ENCODE data around the gene TP53BP2.

TP53BP2 gene

DNA sequence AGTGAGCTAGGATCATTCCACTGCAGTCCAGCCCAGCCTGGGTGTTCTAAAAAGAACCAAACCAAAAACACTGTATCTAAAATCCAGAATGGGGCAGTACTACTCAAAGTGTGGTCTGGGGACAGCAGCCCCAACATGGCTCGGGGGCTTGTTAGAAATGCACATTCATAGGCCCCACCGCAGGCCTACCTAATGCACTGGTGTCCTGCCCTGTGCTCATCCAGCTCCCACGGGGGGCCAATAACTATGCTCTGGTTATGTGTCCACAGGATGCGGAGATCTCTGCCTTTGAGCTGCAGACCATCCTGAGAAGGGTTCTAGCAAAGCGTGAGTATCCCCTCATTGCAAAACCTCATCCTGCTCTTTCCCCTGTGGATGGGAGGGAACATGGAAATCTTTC, 81.9 kb downstream of the TP53BP2 start:
- DNase-seq = no peak

DNA sequence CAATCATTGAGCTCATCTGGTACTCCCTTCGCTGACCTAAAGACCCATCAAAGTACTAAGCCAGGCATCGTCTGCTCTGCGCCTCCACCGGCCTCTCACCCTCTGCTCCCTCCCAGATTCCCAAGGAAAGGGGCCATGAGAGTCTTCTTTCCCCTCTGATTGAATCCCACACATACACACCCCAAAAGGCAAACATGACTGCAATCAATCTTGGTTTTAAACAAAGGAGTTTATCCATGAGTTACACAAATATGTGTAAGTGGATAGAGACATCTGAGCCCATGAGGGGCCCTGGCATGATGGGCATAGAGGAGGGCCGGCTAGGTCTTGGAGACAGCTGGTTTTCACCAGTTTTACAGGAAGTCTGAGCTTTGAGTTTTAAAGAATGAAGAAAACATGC, 82.5 kb downstream of the TP53BP2 start:
- no peak for DNase-seq

DNA sequence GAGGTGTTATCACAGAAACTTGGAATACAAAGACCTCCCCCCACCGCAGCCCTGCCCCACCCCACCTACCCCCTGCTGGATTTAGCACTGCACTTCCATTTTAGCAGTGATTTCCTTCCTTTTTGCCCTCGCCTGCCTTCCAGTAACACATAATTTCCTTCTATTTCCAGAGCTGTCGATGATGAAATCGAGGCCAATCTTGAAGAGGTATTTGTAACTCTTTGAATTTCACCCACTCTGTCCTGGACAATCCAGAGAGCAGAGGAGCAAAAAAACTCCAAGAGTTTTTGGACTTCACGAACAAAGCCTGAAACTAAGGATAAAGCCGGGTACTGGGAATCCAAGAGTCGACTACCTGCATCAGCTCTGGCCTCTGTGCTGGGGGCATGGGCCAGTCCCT, 84.3 kb downstream of the TP53BP2 start:
- DNase-seq = no peak

DNA sequence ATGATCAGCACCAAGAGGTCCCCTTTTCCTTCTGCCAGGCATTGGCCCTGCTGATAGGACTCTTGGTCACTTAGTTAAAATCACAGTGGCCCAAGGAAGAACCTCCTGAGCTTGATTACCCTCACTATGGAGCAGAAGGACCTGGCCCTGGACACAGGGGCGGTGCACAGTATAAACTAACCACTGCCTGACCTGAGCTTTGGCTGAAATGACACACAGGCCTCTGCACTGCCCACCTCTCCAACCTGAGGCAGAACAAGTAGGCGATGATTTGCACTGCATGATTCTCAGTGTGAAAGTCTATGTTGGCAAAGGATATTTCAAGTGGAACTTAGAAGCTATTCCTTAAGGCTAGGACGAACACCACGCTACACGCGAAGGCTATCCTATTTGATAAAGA, 84.9 kb downstream of the TP53BP2 start:
- no peak for DNase-seq

DNA sequence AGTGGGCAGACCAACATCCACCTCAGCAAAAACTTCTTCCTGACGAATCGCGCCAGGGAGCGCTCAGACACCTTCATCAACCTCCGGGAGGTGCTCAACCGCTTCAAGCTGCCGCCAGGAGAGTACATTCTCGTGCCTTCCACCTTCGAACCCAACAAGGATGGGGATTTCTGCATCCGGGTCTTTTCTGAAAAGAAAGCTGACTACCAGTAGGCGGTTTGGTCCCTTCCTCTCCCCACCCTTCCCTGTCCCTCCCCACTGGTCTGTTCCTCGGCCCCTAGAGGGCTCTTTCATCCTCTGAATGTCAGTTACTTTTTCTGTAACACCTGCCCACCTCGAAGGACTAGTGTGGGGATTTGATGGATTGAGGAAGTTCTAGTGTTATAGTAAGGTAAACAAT, 86.5 kb downstream of the TP53BP2 start:
- no peak for DNase-seq

DNA sequence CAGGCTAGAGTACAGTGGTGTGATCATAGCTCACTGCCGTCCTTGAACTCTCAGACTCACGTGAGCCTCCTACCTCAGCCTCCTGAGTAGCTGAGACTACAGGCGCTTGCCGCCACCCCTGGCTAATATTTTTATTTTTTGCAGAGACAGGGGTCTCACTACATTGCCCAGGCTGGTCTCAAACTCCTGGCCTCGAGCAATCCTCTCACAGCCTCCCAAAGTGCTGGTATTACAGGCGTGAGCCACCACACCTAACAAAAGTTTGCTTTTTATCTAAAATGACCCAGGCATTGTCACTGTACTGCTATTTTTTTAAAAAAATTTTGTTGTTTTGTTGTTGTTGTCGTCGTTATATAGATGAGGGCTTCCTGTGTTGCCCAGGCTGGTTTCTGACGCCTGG, 87.0 kb downstream of the TP53BP2 start:
- DNase-seq = no peak

DNA sequence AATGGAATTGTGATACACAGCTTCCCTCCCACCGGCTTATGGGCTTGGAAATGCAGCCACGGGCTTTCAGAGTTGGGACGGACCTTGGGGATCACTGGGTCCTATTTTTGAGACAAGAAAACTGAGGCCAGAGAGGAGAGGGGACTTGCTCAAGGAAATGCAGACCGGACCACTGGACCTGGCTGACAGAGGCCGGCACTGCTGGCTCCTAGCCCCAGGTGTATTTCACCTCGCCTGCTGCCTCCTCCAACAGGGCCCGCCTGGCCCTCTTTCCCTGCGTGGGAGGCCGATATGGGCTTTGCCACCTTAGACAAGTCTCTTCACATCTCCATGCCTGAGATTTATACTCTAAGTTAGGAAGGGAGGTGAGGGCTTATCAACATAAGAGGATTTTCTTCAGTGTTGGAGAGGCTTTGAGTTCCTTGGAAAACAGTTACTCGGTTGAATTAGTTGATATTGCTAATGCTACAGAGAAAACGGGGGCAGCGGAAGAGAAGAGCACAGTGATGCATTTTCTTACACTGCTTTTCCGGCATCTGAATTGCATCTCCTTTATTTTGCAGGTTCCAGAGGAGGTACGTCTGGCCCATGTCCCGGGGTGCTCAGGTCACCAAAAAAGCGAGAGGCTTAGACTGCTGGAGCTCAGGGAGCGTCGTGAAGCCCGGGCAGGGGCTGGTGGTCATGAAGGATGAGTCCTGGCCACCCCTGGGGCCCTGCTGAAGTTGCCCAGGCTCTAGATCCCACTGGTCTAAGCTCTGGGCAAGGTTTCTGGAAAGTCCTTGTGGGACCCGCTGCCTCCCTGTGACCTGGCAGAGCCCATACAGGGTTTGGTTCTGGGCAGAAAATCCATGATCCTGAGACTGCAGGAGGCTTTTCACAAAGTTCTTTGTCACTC, 88.7 kb downstream of the TP53BP2 start:
- no peak for DNase-seq

DNA sequence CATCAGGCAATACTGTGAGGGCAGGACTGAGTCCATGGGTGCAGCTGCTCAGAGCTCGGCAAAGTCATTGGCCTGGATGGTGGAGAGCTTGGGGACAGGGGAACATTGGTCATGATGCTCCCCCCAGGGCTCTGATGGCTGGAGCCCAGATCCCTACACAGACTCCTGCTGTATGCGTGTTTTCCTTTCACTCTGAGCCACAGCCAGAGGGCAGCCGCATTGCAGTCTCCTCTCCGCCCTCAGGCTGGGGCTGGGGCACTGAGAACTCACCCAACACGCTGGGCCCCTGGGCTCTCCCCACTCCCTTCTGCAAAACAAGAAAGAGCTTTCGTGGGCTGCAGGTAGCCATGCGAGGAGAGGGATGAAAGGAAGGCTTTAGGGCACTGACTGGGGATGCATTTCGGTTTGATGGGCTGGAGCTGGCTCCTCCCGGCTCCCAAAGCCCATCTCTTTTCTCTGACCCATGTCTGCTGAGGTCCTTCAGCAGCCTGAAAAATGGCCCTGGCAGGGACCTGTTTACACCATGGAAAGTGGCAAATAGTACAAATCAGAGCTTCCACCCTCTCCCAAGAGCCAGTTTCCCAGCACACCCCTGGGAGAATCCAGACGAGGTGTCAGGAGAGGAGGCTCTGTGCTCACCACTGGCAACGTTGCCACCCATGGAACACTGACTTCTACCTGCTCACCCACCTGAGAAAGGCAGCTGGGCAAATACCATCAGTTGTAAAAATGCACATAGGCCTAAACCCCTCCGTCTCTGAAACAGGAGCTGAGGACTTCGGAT, 89.6 kb downstream of the TP53BP2 start:
- DNase-seq = no peak

DNA sequence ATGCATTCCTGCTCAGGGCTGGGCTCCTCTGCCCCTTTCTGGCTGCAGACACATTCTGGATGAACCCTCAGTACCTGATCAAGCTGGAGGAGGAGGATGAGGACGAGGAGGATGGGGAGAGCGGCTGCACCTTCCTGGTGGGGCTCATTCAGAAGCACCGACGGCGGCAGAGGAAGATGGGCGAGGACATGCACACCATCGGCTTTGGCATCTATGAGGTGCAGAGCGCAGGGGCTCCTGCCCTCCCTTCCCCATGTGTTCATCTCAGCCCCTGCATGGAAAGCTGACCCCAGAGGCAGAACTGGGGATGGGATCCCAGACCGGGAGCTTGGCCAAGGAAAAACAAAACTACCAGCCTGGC, 90.3 kb downstream of the TP53BP2 start:
- DNase-seq = no peak

DNA sequence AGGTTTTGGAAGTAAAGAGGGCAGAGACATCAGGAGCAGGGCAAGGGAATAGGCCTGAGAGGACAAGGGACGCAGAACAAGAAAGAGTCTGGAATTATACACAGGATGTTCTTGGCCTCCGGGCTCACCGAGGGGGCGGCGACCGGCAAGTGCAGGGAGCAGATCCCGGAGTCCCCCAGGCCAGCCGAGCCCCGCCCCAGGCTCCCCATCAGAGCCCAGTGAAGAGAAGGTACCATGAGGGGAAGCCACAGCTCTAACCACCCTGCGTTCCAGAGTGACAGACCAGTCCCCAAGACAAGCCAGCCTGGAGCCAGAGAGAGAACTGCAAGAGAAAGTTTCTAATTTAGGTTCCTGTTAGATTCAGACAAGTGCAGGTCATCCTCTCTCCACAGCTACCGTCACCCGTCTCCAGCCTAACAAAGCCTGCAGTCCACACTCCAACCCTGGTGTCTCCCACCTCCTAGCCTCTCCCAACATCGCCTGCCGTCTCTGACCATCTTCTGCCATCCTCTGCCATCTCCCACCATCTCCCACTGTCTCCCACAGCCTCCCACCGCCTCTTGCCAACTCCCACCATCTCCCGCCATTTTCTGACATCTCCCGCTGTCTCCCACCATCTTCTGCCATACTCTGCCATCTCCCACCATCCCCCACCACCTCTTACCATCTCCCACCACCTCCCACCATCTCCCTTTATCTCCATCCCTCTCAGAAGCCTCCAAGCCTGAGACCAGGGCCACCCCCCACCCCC, 90.9 kb downstream of the TP53BP2 start:
- no peak for DNase-seq

DNA sequence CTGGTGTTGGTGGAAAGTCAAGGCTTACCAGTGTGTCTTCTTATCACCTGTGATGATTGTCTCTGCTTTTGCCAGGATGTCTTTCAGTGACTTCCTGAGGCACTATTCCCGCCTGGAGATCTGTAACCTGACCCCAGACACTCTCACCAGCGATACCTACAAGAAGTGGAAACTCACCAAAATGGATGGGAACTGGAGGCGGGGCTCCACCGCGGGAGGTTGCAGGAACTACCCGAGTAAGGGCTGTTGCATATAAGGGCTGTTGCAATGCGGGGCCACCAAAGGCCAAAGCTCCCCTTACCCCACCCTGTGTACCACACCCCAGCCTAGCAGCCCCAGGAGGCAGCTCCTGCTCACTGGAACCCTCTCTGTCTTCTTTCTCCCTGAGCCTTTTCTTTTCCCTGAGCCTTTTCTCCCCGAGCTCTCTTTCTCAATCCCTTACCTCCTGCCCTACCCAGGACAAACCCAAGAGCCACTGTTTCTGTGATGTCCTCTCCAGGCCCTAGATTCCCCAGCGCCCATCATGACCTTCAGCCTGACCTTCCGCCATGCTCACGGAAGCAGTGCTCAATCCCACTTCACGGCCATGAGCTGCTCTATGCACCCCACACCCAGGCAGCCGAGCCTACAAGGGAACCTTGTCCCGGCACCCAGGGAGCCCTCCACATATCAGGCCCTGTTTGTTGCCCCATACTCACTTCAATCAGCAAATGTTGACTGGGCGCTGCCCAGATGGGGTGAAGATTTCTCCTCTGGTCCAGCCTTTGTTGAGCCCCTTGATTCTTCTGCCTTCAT, 92.8 kb downstream of the TP53BP2 start:
- DNase-seq = no peak

DNA sequence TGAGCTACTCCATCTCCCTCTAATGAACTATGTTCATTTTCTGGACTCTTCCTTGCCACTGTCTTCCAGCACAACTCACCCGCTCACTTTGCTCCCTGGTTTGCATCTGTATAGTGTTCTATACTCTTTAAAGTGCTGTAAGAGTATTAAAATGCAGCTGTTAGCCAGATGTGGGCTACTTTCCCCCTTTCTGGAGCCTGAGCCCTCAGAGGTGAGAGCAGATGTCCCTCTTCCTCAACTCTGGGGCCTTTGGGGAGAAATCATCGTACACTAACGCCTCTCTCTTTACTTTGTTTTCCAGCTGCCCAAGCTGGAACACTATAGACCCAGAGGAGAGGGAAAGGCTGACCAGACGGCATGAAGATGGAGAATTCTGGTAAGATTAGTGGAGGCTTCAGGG, 94.1 kb downstream of the TP53BP2 start:
- no peak for DNase-seq

DNA sequence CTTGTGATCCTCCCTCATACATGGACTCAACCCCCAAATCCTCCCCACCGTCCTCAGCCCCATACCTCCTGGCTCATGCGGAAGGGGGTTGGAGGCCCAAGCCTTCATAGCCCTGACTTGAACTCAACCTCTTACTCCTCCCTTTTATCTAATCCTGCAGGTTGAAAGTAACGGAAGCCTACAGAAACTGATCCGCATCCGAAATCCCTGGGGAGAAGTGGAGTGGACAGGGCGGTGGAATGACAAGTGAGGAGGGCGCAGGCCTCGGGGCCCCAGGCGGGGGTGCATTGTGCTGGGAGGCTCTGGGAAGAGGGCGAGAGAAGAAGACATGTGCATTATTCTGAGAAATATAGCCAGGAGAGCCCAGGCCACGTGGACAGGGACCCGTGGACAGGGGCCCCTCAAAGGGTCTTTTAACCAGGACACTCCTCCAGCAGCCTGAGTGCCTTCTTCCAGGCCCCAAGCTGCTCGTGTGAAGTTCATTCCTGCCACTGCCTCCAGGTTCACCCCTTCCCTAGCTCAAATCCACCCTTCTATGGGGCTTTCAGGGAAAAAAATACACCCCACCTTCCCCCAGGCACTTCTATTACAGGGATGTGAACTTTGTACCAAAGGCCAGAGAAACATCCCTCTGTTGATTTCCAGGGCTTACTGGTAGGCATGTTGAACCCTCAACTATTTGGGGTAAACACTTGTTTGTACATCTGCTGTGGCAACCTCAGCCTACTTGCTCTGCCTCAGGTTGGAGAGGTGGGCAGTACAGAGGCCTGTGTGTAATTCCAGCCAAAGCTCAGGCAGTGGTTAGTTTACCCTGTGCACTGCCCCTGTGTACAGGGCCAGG, 94.8 kb downstream of the TP53BP2 start:
- DNase-seq = no peak

DNA sequence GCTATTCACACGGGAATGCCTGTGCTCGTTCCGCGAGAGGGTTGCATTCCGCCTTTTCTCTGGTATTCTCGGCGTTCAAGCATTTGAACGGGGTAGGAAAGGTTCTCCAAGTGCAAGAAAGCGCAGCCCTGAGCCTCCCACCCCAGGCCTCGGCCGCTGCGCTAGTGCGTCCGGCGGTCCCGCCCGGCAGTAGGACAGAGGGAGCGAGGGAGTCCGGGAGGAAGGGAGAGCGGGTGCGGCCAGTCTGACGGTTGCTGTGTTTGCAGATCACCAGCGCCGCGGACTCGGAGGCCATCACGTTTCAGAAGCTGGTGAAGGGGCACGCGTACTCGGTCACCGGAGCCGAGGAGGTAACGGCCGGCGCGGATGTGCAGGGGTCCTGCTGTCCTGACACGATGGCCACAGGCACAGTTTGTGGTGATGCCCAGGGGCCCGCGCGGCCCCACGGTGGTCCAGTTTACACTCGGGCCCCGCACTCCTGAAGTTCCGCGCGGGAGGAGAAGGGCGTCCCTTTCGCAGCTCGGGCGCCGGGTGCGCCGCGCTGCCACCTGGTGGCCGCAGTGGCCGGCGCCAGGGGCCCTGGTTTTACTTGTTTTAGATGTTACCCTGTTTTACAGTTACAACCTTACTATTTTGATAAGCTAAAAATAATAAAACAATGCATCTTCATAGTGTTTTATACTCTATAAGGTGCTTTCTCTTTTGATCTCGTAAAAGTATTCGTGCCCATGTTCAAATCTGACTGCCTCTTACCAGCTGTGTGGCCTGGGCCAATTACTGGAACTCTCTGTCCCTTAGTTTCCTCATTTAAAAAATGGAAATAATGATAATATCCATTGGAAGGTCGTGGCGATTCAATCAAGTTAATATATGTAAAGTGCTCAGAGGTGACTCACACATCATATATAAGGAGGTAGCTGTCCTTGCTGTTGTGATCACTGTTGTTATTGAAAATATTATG, 96.7 kb downstream of the TP53BP2 start:
- peak; percentile 33 for DNase-seq

DNA sequence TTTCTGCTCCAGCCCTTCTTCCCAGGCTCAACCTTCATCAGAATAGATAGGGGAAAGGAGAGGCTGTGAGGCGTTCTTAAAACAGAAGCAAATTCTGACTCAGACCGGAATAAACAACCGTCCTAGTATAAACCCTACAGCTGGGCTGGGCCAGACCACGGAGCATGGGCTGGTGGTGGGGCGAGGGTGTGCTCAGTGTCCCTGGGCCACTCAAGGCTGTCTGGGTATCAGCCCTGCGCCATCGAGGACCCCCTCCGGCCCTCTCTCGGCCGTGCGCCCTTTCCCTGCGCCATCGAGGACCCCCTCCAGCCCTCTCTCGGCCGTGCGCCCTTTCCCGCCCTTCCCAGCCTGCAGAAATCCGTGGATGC, 97.4 kb downstream of the TP53BP2 start:
- no peak for DNase-seq

DNA sequence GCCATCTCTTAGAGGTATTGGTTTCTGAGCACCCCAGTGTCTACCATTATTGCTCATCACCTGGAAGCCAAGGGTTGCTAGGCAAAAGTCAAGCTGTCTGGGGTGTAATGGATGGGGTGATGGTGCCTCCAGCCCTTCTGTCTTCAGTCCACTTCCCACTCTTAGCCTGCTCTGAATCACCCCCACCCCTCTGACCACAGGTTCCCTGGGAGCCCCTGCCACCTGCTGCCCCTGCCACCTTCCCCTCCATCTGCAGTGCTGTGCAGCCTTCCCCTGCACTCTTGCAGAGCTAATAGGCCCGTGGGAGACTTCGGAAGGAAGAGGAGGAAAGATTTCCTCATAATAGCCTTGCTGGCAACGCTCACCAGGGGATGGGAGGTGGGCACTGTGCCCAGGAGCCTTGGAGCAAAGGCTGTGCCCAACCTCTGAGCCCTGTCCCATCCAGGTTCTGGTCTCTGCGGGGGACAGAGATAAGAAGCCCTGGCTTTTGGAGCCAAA, 97.9 kb downstream of the TP53BP2 start:
- DNase-seq = no peak

DNA sequence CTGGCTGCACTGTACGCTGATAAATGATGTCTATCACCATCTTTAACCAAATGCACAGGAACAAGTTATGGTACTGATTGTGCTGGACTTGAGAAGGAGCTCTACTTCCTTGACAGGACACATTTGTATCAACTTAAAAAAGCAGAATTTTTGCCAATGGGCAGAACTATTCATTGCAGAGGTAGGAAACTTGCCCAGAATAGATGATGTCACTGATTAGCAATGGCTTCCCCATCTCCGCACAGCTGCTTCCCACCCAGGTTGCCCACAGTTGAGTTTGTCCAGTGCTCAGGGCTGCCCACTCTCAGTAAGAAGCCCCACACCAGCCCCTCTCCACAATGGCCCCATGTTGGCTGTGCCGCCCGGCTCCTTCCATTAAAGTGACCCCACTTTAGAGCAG, 100.0 kb downstream of the TP53BP2 start:
- no peak for DNase-seq

DNA sequence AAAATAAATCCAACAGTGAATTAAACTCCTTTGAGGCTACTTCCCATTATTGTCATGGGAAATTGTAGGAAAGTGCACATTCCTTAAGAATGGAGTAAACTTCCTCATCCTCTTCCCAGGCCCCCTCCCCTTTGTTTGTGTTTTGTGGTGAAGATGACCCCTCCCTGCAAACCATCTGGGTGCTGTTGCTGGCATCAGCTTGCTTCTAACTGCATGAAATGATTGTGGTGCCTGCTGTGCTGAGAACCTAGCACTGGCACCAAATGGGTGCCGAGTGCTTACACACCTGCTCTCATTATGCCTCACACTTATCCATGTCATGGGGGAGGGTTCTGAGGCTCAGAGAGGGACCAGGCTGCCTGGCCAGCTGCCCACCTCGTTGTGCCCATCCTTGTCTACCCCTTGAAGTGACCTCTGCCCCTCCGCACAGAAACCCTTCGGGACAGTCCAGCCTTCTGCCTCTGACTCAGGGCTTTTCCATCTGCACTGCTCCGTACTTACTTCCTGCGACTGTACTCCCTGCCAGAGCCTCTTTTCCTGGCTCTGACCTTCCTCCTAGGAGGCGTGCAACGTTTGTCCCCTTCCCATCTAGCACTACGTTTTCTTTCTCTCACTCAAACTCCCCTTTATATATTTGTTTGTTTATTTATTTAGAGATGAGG, 102.8 kb downstream of the TP53BP2 start:
- peak; percentile 80 for DNase-seq

DNA sequence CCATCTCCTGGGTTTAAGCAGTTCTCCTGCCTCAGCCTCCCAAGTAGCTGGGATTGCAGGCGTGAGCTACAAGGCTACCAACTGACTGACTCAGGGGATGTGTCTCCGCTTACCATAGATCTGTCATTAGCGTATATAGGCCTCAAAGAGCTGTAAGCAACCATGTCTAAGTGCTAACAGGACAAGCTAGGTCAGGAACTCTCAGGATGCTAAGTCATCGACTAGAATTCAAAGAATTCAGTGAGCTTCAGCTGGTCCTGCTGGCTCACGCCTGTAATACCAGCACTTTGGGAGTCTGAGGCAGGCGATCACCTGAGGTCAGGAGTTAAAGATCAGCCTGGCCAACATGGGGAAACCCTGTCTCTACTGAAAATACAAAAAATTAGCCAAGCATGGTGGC, 103.9 kb downstream of the TP53BP2 start:
- no peak for DNase-seq
